CD14-positive monocyte (primary cell): ENCODE measurements around the gene ZNF354B. TPM values are rescaled to one million over a fixed set of nuclear protein-coding genes. Genes with fewer than 3 reads are reported as not detected.
"Not testable (repeated sequence)": the region's sequence is repeated elsewhere in the genome, so short reads cannot be mapped to it uniquely, and the experiment has no call there.

Experiments used
- DNase-seq, 3 donors: peaks; one replicate each; pipeline ENCODE4 v3.0.0-alpha.2; 2011 to 2022
- H2AFZ ChIP-seq: 2 replicates; pipeline ENCODE4 v1.6.0; 2012; ENCODE audit warnings: mild to moderate bottlenecking, low read depth, low read length, inconsistent platforms; ENCODE audit not compliant: insufficient read depth, poor library complexity, severe bottlenecking
- H3K27ac ChIP-seq, 2 donors: 1 replicate in 1 of 2; 2 replicates in 1 of 2; pipeline ENCODE4 v1.5.1; 2012 to 2013; ENCODE audit warnings: low read length in 2 of 2, control low read depth in 1 of 2, inconsistent platforms in 1 of 2, low read depth in 1 of 2, mild to moderate bottlenecking in 1 of 2
- H3K27me3 ChIP-seq, 2 donors: one replicate each; pipeline versions ENCODE4 v1.6.0 to v1.6.1; 2011 to 2013; ENCODE audit warnings: low read length in 2 of 2; ENCODE audit not compliant: control insufficient read depth in 2 of 2, insufficient read depth in 2 of 2
- H3K36me3 ChIP-seq, 2 donors: replicated peaks in 1 of 2; 1 replicate in 1 of 2; 2 replicates in 1 of 2; pipeline versions ENCODE4 v1.5.1 to v1.6.1; 2012 to 2013; ENCODE audit warnings: low read length in 2 of 2, control low read depth in 1 of 2, inconsistent platforms in 1 of 2, mild to moderate bottlenecking in 1 of 2; ENCODE audit not compliant: insufficient read depth in 2 of 2, control insufficient read depth in 1 of 2
- H3K4me1 ChIP-seq, 2 donors: 1 replicate in 1 of 2; 2 replicates in 1 of 2; pipeline versions ENCODE4 v1.5.1 to v1.6.1; 2012 to 2013; ENCODE audit warnings: low read length in 2 of 2, control low read depth in 1 of 2, inconsistent platforms in 1 of 2, mild to moderate bottlenecking in 1 of 2, moderate library complexity in 1 of 2; ENCODE audit not compliant: insufficient read depth in 2 of 2, control insufficient read depth in 1 of 2
- H3K4me2 ChIP-seq: replicated peaks from 2 replicates; pipeline ENCODE3; 2012; ENCODE audit warnings: low read length, moderate library complexity, mild to moderate bottlenecking; ENCODE audit not compliant: poor library complexity, severe bottlenecking; ENCODE audit errors: extremely low read depth
- H3K4me3 ChIP-seq, 3 experiments: fragments of 200-600 bp in 1 of 3; sonication (generic) in 1 of 3; replicated peaks in 1 of 3; 1 replicate in 2 of 3; 2 replicates in 1 of 3; pipeline ENCODE4 v1.5.1; 2011 to 2013; ENCODE audit warnings: low read length in 3 of 3, mild to moderate bottlenecking in 3 of 3, control low read depth in 2 of 3, low read depth in 2 of 3, inconsistent platforms in 1 of 3, moderate library complexity in 1 of 3
- H3K79me2 ChIP-seq: 2 replicates; pipeline ENCODE4 v1.6.0; 2012; ENCODE audit warnings: mild to moderate bottlenecking, control low read depth, inconsistent platforms, low read length, moderate library complexity; ENCODE audit not compliant: insufficient read depth
- H3K9ac ChIP-seq: 2 replicates; pipeline ENCODE4 v1.6.0; 2017; ENCODE audit warnings: low read length, mild to moderate bottlenecking; ENCODE audit not compliant: insufficient read depth, poor library complexity, severe bottlenecking
- H3K9me3 ChIP-seq, 2 donors: replicated peaks in 1 of 2; 1 replicate in 1 of 2; 2 replicates in 1 of 2; pipeline versions ENCODE4 v1.5.1 to v1.6.1; 2012 to 2013; ENCODE audit warnings: low read length in 2 of 2, control low read depth in 1 of 2; ENCODE audit not compliant: control insufficient read depth in 1 of 2, insufficient read depth in 1 of 2
- H4K20me1 ChIP-seq: 2 replicates; pipeline ENCODE4 v1.6.0; 2012; ENCODE audit warnings: mild to moderate bottlenecking, low read length, control low read depth, moderate library complexity; ENCODE audit not compliant: insufficient read depth
- H3K27ac Mint-ChIP-seq, 7 donors: one replicate each; pipeline ENCODE4 v1.8.0; 2020; ENCODE audit warnings: mild to moderate bottlenecking in 7 of 7, mixed read lengths in 7 of 7, moderate library complexity in 6 of 7, inconsistent platforms in 2 of 7
- H3K27me3 Mint-ChIP-seq, 3 donors: one replicate each; pipeline ENCODE4 v1.8.0; 2021 to 2022; ENCODE audit warnings: low read depth in 3 of 3, mild to moderate bottlenecking in 3 of 3, mixed read lengths in 3 of 3, moderate library complexity in 3 of 3, inconsistent platforms in 1 of 3
- H3K36me3 Mint-ChIP-seq, 2 donors: one replicate each; pipeline ENCODE4 v1.8.0; 2020; ENCODE audit warnings: mixed read lengths in 2 of 2, inconsistent platforms in 1 of 2, mild to moderate bottlenecking in 1 of 2
- H3K4me1 Mint-ChIP-seq: one replicate; pipeline ENCODE4 v1.8.0; 2020; ENCODE audit warnings: mild to moderate bottlenecking, mixed read lengths
- H3K4me3 Mint-ChIP-seq, 2 donors: one replicate each; pipeline ENCODE4 v1.8.0; 2020; ENCODE audit warnings: mild to moderate bottlenecking in 2 of 2, mixed read lengths in 2 of 2, moderate library complexity in 1 of 2
- H3K9me3 Mint-ChIP-seq, 7 donors: one replicate each; pipeline ENCODE4 v1.8.0; 2020 to 2022; ENCODE audit warnings: mixed read lengths in 7 of 7, mild to moderate bottlenecking in 6 of 7, moderate library complexity in 6 of 7, inconsistent platforms in 2 of 7
- WGBS: methylation state at CpG from one replicate; pipeline ENCODE4 v1.1.5; 2013; ENCODE audit warnings: missing lambda C conversion rate; ENCODE audit not compliant: insufficient coverage; 5-methylcytosine and 5-hydroxymethylcytosine counted together
- intact Hi-C, 2 donors: fragments of 100-400 bp; cut with micrococcal nuclease; formaldehyde crosslinking; loops; one replicate each; pipeline versions ENCODE4 v1.15.0 to v1.15.1; 2023
- polyA plus RNA-seq, 3 donors: library from polyadenylated mRNA; depleted of rRNA in 1 of 3; unstranded in 2 of 3; stranded (reverse) in 1 of 3; fragments of 300-500 nt in 2 of 3; fragments of >200 nt in 1 of 3; fragmentation: Illumina TruSeq in 2 of 3; gene quantifications; 1 replicate in 2 of 3; 2 replicates in 1 of 3; pipeline ENCODE4 v1.2.3, GENCODE V29; 2012 to 2021
- TF ChIP-seq, protein P1 (sequence below): fragments of 200-600 bp; IDR thresholded peaks from one replicate; pipeline ENCODE4 v1.8.0; 2022; ENCODE audit warnings: antibody characterized with exemption, mild to moderate bottlenecking

Gene ZNF354B
- polyA plus RNA-seq, 3 donors: 0.94 to 12.0 (median 1.1) TPM

DNA sequence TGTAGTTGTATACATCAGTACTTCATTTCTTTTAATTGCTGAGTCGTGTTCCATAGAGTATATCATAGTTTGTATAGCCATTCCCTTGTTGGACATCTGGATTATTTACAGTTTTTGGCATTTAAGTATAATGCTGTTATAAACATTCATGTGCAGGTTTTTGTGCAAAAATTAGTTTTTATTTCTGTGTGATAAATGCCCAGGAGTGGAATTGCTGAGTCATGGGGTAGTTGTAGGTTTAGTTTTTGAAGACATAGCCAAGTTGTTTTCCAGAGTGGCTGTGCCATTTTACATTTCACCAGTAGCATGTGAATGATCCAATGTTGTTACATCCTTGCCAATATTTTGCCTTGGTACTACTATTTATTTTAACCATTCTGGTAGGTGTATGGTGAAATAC is 12.5 kb downstream of the ZNF354B start:
- H3K4me3 ChIP-seq: no peak overlapping the region
- H3K4me1 ChIP-seq: no peaks in the 10 kb centered on the region
- TF ChIP-seq, protein P1, sequence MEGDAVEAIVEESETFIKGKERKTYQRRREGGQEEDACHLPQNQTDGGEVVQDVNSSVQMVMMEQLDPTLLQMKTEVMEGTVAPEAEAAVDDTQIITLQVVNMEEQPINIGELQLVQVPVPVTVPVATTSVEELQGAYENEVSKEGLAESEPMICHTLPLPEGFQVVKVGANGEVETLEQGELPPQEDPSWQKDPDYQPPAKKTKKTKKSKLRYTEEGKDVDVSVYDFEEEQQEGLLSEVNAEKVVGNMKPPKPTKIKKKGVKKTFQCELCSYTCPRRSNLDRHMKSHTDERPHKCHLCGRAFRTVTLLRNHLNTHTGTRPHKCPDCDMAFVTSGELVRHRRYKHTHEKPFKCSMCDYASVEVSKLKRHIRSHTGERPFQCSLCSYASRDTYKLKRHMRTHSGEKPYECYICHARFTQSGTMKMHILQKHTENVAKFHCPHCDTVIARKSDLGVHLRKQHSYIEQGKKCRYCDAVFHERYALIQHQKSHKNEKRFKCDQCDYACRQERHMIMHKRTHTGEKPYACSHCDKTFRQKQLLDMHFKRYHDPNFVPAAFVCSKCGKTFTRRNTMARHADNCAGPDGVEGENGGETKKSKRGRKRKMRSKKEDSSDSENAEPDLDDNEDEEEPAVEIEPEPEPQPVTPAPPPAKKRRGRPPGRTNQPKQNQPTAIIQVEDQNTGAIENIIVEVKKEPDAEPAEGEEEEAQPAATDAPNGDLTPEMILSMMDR: no peak
- Mint-ChIP-seq H3K9me3 (peaks cover 82 to 96% (median 89%) of the 10 kb centered on the region in 7 donors), H3K4me3 (no peak overlapping the region), H3K4me1 (no peaks in the 10 kb centered on the region), H3K36me3 (peaks cover 95 to 100% of the 10 kb centered on the region in 2 donors), H3K27me3 (no peaks in the 10 kb centered on the region), H3K27ac (no peak overlapping the region)
- no peaks in the 10 kb centered on the region for H3K79me2 ChIP-seq
- peaks cover 70 to 97% of the 10 kb centered on the region in 2 donors for H3K36me3 ChIP-seq
- peaks cover 73 to 91% of the 10 kb centered on the region in 2 donors for H3K9me3 ChIP-seq
- no peaks in the 10 kb centered on the region for H3K27me3 ChIP-seq
- no peak for DNase-seq
- H3K4me2 ChIP-seq: no peak overlapping the region
- no CpG with 5 or more reads among the region's 1 CpG for WGBS
- H4K20me1 ChIP-seq: no peaks in the 10 kb centered on the region
- no peak overlapping the region for H3K9ac ChIP-seq
- intact Hi-C loops: no loop called here
- no peak overlapping the region for H3K27ac ChIP-seq
- H2AFZ ChIP-seq: no peak overlapping the region

DNA sequence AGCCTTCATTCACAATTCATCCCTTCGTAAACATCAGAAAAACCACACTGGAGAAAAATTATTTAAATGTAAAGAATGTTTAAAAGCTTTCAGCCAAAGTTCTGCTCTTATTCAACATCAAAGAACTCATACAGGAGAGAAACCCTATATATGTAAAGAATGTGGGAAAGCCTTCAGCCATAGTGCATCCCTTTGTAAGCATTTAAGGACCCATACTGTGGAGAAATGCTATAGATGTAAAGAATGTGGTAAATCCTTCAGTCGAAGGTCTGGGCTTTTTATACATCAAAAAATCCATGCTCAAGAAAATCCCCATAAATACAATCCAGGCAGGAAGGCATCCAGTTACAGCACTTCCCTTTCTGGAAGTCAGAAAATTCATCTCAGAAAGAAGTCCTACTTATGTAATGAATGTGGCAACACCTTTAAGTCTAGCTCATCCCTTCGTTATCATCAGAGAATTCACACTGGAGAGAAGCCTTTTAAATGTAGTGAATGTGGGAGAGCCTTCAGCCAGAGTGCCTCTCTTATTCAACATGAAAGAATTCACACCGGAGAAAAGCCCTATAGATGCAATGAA is 23.5 kb downstream of the ZNF354B start:
- H3K27me3 Mint-ChIP-seq, H3K79me2 ChIP-seq, intact Hi-C loops, H3K27ac ChIP-seq, DNase-seq, H4K20me1 ChIP-seq, H3K27me3 ChIP-seq, H3K27ac Mint-ChIP-seq, H3K4me2 ChIP-seq, H3K9ac ChIP-seq, H3K4me1 Mint-ChIP-seq, H3K4me1 ChIP-seq, H3K4me3 Mint-ChIP-seq, H2AFZ ChIP-seq: not testable (repeated sequence)
- no CpG with 5 or more reads among the region's 4 CpGs for WGBS
- H3K36me3 ChIP-seq: peaks cover 36 to 98% of the 10 kb centered on the region in 2 donors
- H3K9me3 ChIP-seq: peaks cover 49 to 98% of the 10 kb centered on the region in 2 donors
- H3K4me3 ChIP-seq: peak overlapping the region in 1 of 3 experiments; percentile 34
- peaks cover 61 to 96% (median 89%) of the 10 kb centered on the region in 7 donors for H3K9me3 Mint-ChIP-seq
- peaks cover 56 to 83% of the 10 kb centered on the region in 2 donors for H3K36me3 Mint-ChIP-seq
